HAP-1 (cell line): Measurements from ENCODE around the gene CADPS2.

Experiments
- DNase-seq, 2 experiments: peaks; one replicate each; pipeline ENCODE4 v3.0.0-alpha.2; 2016 to 2020; ENCODE audit warnings: low spot score in 2 of 2
- H3K27me3 ChIP-seq: fragments of 250-450 bp; sonication (Bioruptor Pico); 2 replicates; pipeline ENCODE4 v1.5.1; 2020; ENCODE audit warnings: low read depth, mild to moderate bottlenecking, moderate library complexity
- H3K36me3 ChIP-seq: fragments of 250-450 bp; sonication (Bioruptor Pico); replicated peaks from 2 replicates; pipeline ENCODE4 v1.5.1; 2020; ENCODE audit warnings: mild to moderate bottlenecking
- H3K4me1 ChIP-seq: fragments of 250-450 bp; sonication (Bioruptor Pico); 2 replicates; pipeline ENCODE4 v1.5.1; 2020; ENCODE audit warnings: mild to moderate bottlenecking
- H3K4me3 ChIP-seq: fragments of 250-450 bp; sonication (Bioruptor Pico); 2 replicates; pipeline ENCODE4 v1.5.1; 2020; ENCODE audit warnings: mild to moderate bottlenecking, moderate library complexity
- H3K9me3 ChIP-seq: fragments of 250-450 bp; sonication (Bioruptor Pico); 2 replicates; pipeline ENCODE4 v1.5.1; 2020; ENCODE audit warnings: mild to moderate bottlenecking, moderate library complexity
- in situ Hi-C: fragments of 300-500 bp; cut with MboI; formaldehyde crosslinking; loops from 3 replicates; pipeline ENCODE4 v1.14.3; 2020; ENCODE audit warnings: low sequenced_read_pairs, inconsistent platforms, mixed read lengths

The CADPS2 gene

DNA sequence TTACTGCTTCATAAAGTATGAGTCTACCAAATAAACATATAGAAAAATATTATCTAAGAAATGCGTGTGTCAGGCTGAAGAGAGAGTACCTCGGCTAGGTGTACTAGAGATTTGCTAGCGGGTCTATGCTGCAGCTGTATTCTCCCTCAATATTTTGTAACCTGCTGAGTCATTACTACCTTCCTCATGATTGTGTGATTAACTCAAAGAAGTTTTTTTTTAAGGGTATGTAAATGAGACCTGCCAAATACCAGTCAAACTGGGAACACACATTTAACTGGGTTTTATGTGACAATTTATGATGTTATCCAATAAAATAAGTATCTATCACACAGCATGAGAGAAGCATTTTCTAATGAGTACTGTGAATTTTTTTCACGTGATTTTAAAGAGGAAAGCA, 367.8 kb downstream of the CADPS2 start:
- in situ Hi-C loops: no loop called here
- H3K27me3 ChIP-seq: no peaks in the 10 kb centered on the region
- peaks cover 33% of the 10 kb centered on the region for H3K4me1 ChIP-seq
- H3K36me3 ChIP-seq: no peaks in the 10 kb centered on the region
- DNase-seq: peak in 1 of 2 experiments; percentile 31
- no peak overlapping the region for H3K4me3 ChIP-seq
- no peaks in the 10 kb centered on the region for H3K9me3 ChIP-seq

DNA sequence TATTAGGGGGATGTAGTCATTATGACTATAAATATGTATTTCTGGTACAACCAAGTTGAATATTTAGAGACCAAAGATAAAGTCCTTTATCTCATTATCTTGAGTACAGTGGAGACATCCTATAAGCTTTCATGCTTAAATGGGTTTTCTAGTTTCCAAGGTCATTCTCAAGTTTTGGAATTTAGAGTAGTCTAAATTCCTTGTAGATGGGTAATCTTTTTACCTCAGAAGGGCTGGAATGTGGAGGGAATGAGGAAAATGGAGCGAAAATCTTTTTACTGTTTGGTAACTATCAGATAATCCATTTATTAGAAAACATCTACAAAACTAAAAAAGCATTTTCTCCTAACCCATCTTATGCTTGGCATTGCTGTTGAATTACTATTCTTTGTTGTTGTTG, 368.7 kb downstream of the CADPS2 start:
- in situ Hi-C loops: no loop called here
- H3K4me1 ChIP-seq: peaks cover 33% of the 10 kb centered on the region

DNA sequence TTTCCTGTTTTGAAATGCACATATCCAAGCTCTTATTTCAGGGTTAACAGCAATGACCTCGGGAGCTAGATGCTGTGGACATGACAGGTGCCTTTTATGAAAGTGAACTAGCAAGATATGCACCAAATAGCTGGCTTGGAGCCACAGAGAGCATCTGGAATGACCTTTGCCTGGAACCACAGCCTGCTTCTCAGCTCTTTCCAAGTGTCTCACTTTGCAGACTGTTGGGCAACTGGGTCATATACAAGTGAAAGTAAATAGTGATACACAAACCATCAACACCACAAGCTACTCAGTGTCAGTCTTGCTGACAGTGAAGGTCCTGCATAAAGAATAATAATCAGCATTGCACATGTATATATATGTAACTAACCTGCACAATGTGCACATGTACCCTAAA, 370.9 kb downstream of the CADPS2 start:
- Histone ChIP-seq H3K9me3 (no peaks in the 10 kb centered on the region), H3K27me3 (no peaks in the 10 kb centered on the region), H3K36me3 (no peaks in the 10 kb centered on the region), H3K4me3 (no peak overlapping the region), H3K4me1 (peaks cover 22% of the 10 kb centered on the region)
- DNase-seq: no peak
- in situ Hi-C loops: no loop called here

More for the DNA sequence above, 368.7 kb downstream of the CADPS2 start:
- H3K4me3 ChIP-seq: no peak overlapping the region
- H3K9me3 ChIP-seq: no peaks in the 10 kb centered on the region
- no peak for DNase-seq
- H3K36me3 ChIP-seq: no peaks in the 10 kb centered on the region
- H3K27me3 ChIP-seq: no peaks in the 10 kb centered on the region

GRCh38 chr7:122511268-122511667, 375.0 kb downstream of the CADPS2 start:
- peaks cover 5% of the 10 kb centered on the region; the same call in 1 of the 2 replicates for H3K4me1 ChIP-seq
- H3K9me3 ChIP-seq: no peaks in the 10 kb centered on the region
- no peaks in the 10 kb centered on the region for H3K36me3 ChIP-seq
- DNase-seq: no peak
- H3K4me3 ChIP-seq: no peak overlapping the region
- H3K27me3 ChIP-seq: no peaks in the 10 kb centered on the region
- in situ Hi-C loops: no loop called here

DNA sequence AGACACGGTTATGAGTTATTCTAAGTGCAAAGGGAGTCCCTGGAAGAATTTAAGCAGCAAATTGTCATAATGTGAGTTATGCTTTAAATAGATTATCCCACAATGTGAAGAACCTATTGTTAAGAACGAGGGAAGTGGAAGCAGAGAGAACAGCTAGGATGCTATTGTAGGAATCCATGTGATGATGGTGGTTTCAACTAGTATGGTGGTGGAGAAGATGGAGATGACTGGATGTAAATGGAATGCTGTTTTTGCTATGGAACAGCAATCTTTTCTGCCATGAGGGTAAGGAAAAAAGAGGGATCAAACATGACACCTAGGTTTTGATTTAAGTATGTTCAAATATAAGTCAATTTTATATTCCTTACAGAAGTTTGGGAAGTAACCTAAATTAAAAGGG, 378.7 kb downstream of the CADPS2 start:
- DNase-seq: no peak
- peaks cover 5% of the 10 kb centered on the region; the same call in 1 of the 2 replicates for H3K4me1 ChIP-seq

GRCh38 chr7:122492007-122492406, 394.3 kb downstream of the CADPS2 start:
- Histone ChIP-seq H3K4me1 (peaks cover 9% of the 10 kb centered on the region), H3K27me3 (no peaks in the 10 kb centered on the region), H3K4me3 (no peak overlapping the region), H3K9me3 (no peaks in the 10 kb centered on the region), H3K36me3 (no peaks in the 10 kb centered on the region)
- in situ Hi-C loops: no loop called here
- DNase-seq: no peak

More for the DNA sequence above, 378.7 kb downstream of the CADPS2 start:
- Histone ChIP-seq H3K9me3 (no peaks in the 10 kb centered on the region), H3K27me3 (no peaks in the 10 kb centered on the region), H3K36me3 (no peaks in the 10 kb centered on the region), H3K4me3 (no peak overlapping the region)
- in situ Hi-C loops: no loop called here

GRCh38 chr7:122488241-122488640, 398.0 kb downstream of the CADPS2 start:
- no peaks in the 10 kb centered on the region for H3K27me3 ChIP-seq
- in situ Hi-C loops: no loop called here
- DNase-seq: no peak

DNA sequence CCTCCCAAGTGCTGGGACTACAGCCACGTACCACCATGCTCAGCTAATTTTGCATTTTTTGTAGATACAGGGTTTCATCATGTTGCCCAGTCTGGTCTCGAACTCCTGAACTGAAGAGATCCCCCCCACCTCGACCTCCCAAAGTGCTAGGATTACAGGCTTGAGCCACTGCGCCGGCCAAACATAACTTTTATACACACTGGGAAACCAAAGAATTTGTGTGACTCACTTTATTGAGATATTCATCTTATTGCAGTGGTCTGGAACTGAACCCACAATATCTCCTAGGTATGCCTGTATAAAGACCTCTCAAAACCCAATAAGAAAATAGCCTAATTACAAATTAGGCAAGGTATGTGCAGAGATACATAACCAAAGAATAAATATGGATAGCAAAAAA, 399.1 kb downstream of the CADPS2 start:
- H3K27me3 ChIP-seq: no peaks in the 10 kb centered on the region
- H3K4me1 ChIP-seq: peaks cover 9% of the 10 kb centered on the region
- H3K4me3 ChIP-seq: no peak overlapping the region
- no peaks in the 10 kb centered on the region for H3K9me3 ChIP-seq
- no peak for DNase-seq
- in situ Hi-C loops: no loop called here
- H3K36me3 ChIP-seq: no peaks in the 10 kb centered on the region

More at GRCh38 chr7:122488241-122488640, 398.0 kb downstream of the CADPS2 start:
- Histone ChIP-seq H3K4me1 (peaks cover 9% of the 10 kb centered on the region), H3K9me3 (no peaks in the 10 kb centered on the region), H3K4me3 (no peak overlapping the region), H3K36me3 (no peaks in the 10 kb centered on the region)

GRCh38 chr7:122485856-122486255, 400.4 kb downstream of the CADPS2 start:
- no peaks in the 10 kb centered on the region; the same call in 1 of the 2 replicates for H3K4me1 ChIP-seq
- H3K9me3 ChIP-seq: no peaks in the 10 kb centered on the region
- DNase-seq: no peak
- no peak overlapping the region for H3K4me3 ChIP-seq
- in situ Hi-C loops: no loop called here
- no peaks in the 10 kb centered on the region for H3K27me3 ChIP-seq
- no peaks in the 10 kb centered on the region for H3K36me3 ChIP-seq

DNA sequence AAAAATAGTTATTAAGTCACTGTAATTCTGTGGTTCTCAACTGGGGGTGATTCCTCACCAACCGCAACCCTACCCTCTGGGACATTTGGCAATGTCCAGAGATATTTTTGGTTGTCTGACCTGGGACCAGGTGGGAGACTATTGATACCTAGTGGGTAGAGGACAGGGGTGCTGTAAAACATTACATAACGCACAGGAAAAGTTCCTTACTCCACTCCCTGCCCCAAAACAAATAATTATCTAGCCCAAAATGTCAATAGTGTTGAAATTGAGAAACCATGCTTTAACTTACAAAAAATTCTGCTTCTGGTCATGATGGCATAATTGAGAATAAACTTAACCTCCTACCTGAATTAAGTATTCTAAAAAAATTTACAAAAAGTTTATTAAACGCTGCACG, 404.0 kb downstream of the CADPS2 start:
- Histone ChIP-seq H3K36me3 (no peaks in the 10 kb centered on the region), H3K27me3 (no peaks in the 10 kb centered on the region), H3K9me3 (no peaks in the 10 kb centered on the region), H3K4me3 (no peak overlapping the region), H3K4me1 (no peaks in the 10 kb centered on the region)
- no peak for DNase-seq
- in situ Hi-C loops: no loop called here

DNA sequence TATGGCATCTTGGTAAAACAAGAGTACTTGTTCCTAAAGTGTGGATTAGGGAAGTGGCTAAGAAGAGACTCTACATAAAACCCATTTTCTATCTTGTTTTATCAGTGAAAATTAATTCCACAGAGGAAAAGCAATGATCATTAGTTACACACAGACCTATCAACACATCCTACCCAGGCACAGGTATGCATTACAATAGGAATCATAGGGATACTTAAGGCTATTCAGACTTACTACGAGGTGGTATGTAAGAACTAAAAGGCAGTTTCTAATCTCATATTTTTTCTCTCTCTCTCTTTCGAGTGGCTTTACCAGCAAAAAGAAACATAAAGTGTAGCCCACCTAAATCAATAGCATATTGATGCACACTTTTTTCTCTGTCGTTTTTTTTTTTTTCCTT, 415.4 kb downstream of the CADPS2 start:
- no peaks in the 10 kb centered on the region for H3K9me3 ChIP-seq
- in situ Hi-C loops: no loop called here
- no peaks in the 10 kb centered on the region for H3K36me3 ChIP-seq
- no peak overlapping the region for H3K4me3 ChIP-seq
- H3K4me1 ChIP-seq: peaks cover 19% of the 10 kb centered on the region
- DNase-seq: no peak
- H3K27me3 ChIP-seq: no peaks in the 10 kb centered on the region

- in situ Hi-C loops: no loop called here
- Histone ChIP-seq H3K27me3 (no peaks in the 10 kb centered on the region), H3K4me3 (no peak overlapping the region), H3K4me1 (peaks cover 19% of the 10 kb centered on the region), H3K9me3 (no peaks in the 10 kb centered on the region), H3K36me3 (no peaks in the 10 kb centered on the region)
- DNase-seq: peak; percentile 17 to 55
These were observed 417.3 kb downstream of the CADPS2 start for GRCh38 chr7:122468945-122469344.

DNA sequence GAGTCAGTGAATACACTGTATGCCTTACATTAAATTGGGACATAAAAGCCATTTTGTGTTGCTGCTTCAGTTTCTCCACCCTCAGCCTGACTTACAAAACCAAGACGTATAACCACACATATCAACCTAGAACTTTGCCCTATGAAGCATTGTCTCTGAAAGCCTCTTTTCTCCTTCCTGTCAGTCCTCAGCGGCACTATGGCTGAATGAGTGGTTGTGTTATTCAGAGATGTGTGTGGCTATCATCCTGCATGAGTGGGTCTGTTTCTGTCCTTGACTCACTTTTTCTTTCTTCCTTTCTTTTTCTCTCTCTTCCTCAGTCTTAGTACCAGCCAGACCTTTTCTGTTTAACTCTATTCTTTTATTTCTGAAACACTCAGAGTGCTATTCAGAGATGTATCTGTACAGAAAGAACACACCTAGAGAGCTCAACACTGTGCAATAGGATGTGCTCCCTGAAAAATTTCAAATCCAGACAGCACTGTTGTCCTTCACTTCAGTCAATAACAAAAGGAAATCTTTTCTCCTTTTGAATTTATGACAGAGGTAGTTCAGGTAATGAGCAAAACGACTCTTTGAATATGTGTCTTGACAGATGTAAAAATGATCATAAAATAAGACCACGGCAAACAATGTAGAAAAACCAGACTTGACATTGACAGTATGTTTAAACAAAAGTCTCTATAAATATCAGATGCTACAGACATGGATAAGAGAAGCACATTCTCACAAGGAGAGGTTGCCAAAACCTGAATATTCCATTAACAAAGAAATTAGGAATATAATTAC, 418.4 kb downstream of the CADPS2 start:
- Histone ChIP-seq H3K36me3 (no peaks in the 10 kb centered on the region), H3K9me3 (no peaks in the 10 kb centered on the region), H3K4me3 (no peak overlapping the region), H3K4me1 (peaks cover 16% of the 10 kb centered on the region), H3K27me3 (no peaks in the 10 kb centered on the region)
- in situ Hi-C loops: no loop called here
- no peak for DNase-seq

- H3K27me3 ChIP-seq: no peaks in the 10 kb centered on the region
- in situ Hi-C loops: no loop called here
- H3K36me3 ChIP-seq: no peaks in the 10 kb centered on the region
- DNase-seq: no peak
- peaks cover 14% of the 10 kb centered on the region for H3K4me1 ChIP-seq
- no peaks in the 10 kb centered on the region for H3K9me3 ChIP-seq
- H3K4me3 ChIP-seq: no peak overlapping the region
These were observed 421.0 kb downstream of the CADPS2 start for GRCh38 chr7:122465296-122465695.

GRCh38 chr7:122463631-122464030, 422.6 kb downstream of the CADPS2 start:
- Histone ChIP-seq H3K27me3 (no peaks in the 10 kb centered on the region), H3K9me3 (no peaks in the 10 kb centered on the region)
- no peak for DNase-seq

More at GRCh38 chr7:122463631-122464030, 422.6 kb downstream of the CADPS2 start:
- H3K36me3 ChIP-seq: no peaks in the 10 kb centered on the region
- in situ Hi-C loops: no loop called here
- peaks cover 5% of the 10 kb centered on the region for H3K4me1 ChIP-seq
- H3K4me3 ChIP-seq: no peak overlapping the region
